SU-DHL-6 (cell line): ENCODE results near the gene FMC1.

Experiments used
- H2AFZ ChIP-seq: fragments of 200-600 bp; sonication (generic); 2 replicates; pipeline ENCODE4 v1.6.1; 2014; ENCODE audit warnings: low read depth, mild to moderate bottlenecking, moderate library complexity, mixed read lengths, antibody characterized with exemption, low read length; ENCODE audit not compliant: severe bottlenecking
- H3F3A ChIP-seq: fragments of 200-600 bp; shearing (Covaris generic); 2 replicates; pipeline ENCODE4 v1.6.0; 2016; ENCODE audit warnings: antibody characterized with exemption, mild to moderate bottlenecking; ENCODE audit not compliant: insufficient read depth
- H3K27ac ChIP-seq: fragments of 200-600 bp; sonication (generic); 2 replicates; pipeline ENCODE4 v1.5.1; 2016; ENCODE audit warnings: low read depth, mild to moderate bottlenecking, low read length, moderate library complexity, mixed read lengths
- H3K27me3 ChIP-seq: fragments of 200-600 bp; sonication (generic), shearing (Covaris generic); 2 replicates; pipeline ENCODE4 v1.6.0; 2014; ENCODE audit warnings: mild to moderate bottlenecking, low read length
- H3K36me3 ChIP-seq: fragments of 200-600 bp; sonication (generic); 2 replicates; pipeline ENCODE4 v1.6.1; 2014; ENCODE audit warnings: mild to moderate bottlenecking, low read length, mixed read lengths
- H3K4me2 ChIP-seq: fragments of 300-600, 200-600 bp; shearing (Covaris generic), sonication (generic); 2 replicates; pipeline ENCODE4 v1.6.0; 2014; ENCODE audit warnings: low read length, low read depth, mild to moderate bottlenecking; ENCODE audit not compliant: poor library complexity, severe bottlenecking
- H3K4me3 ChIP-seq: fragments of 200-600 bp; sonication (generic); 2 replicates; pipeline ENCODE4 v1.5.1; 2014; ENCODE audit warnings: antibody characterized with exemption, low read length, mild to moderate bottlenecking, mixed read lengths; ENCODE audit not compliant: insufficient read depth, poor library complexity, severe bottlenecking
- H3K79me2 ChIP-seq: fragments of 200-600 bp; sonication (generic); 2 replicates; pipeline ENCODE4 v1.6.1; 2014; ENCODE audit warnings: mild to moderate bottlenecking, low read length, moderate library complexity; ENCODE audit not compliant: insufficient read depth
- H3K9ac ChIP-seq: fragments of 200-600 bp; sonication (generic); 2 replicates; pipeline ENCODE4 v1.7.0; 2014; ENCODE audit warnings: mild to moderate bottlenecking, low read length
- H3K9me2 ChIP-seq: fragments of 200-600 bp; sonication (generic); replicated peaks from 2 replicates; pipeline ENCODE4 v1.6.1; 2014; ENCODE audit warnings: low read length; ENCODE audit not compliant: insufficient read depth
- H3K9me3 ChIP-seq: fragments of 200-600 bp; sonication (generic); 2 replicates; pipeline ENCODE4 v1.6.1; 2014; ENCODE audit warnings: low read length, mixed read lengths; ENCODE audit not compliant: insufficient read depth
- H4K20me1 ChIP-seq: fragments of 200-600 bp; sonication (generic); 2 replicates; pipeline ENCODE4 v1.6.1; 2014; ENCODE audit warnings: low read depth, mild to moderate bottlenecking, antibody characterized with exemption, low read length, moderate library complexity, mixed read lengths
- CTCF ChIP-seq: fragments of 200-600 bp; sonication (generic); IDR thresholded peaks from one replicate; pipeline ENCODE4 v1.5.1; 2017; ENCODE audit warnings: antibody characterized with exemption, mild to moderate bottlenecking, low read length, moderate library complexity; ENCODE audit not compliant: insufficient read depth, poor library complexity, severe bottlenecking
- EZH2phosphoT487 ChIP-seq: fragments of 200-600 bp; sonication (generic), shearing (Covaris generic); conservative IDR thresholded peaks from 2 replicates; pipeline ENCODE4 v1.6.1; 2018; ENCODE audit warnings: mild to moderate bottlenecking, antibody characterized with exemption, low read length, moderate library complexity, mixed read lengths

Gene FMC1

GRCh38 chr7:139384611-139385010 is 43.5 kb downstream of the FMC1 start:
- Histone ChIP-seq H3K36me3 (peaks cover 38% of the 10 kb centered on the region), H3F3A (peaks cover 5% of the 10 kb centered on the region; the same call in 1 of the 2 replicates)

GRCh38 chr7:139387594-139387993 is 46.5 kb downstream of the FMC1 start:
- Histone ChIP-seq H4K20me1 (peaks cover 29% of the 10 kb centered on the region), H2AFZ (no peak overlapping the region), H3F3A (no peaks in the 10 kb centered on the region), H3K27ac (no peak overlapping the region), H3K79me2 (peaks cover 84% of the 10 kb centered on the region), H3K36me3 (peaks cover 47% of the 10 kb centered on the region), H3K27me3 (no peaks in the 10 kb centered on the region), H3K4me3 (no peak overlapping the region), H3K9me2 (no peaks in the 10 kb centered on the region), H3K9me3 (no peaks in the 10 kb centered on the region), H3K4me2 (no peak overlapping the region), H3K9ac (no peak overlapping the region)
- no peak for TF ChIP-seq CTCF
- TF ChIP-seq EZH2phosphoT487 = no peak

More at GRCh38 chr7:139384611-139385010, 43.5 kb downstream of the FMC1 start:
- Histone ChIP-seq H3K4me2 (no peak overlapping the region), H3K9ac (no peak overlapping the region), H3K27me3 (no peaks in the 10 kb centered on the region), H3K27ac (no peak overlapping the region), H4K20me1 (peaks cover 27% of the 10 kb centered on the region), H3K79me2 (peaks cover 72% of the 10 kb centered on the region), H3K9me2 (no peaks in the 10 kb centered on the region), H3K4me3 (no peak overlapping the region), H3K9me3 (no peaks in the 10 kb centered on the region), H2AFZ (no peak overlapping the region)
- TF ChIP-seq EZH2phosphoT487 (no peak), CTCF (no peak)

- Histone ChIP-seq H3F3A (no peaks in the 10 kb centered on the region), H3K36me3 (peaks cover 45% of the 10 kb centered on the region), H3K27me3 (no peaks in the 10 kb centered on the region), H4K20me1 (peaks cover 28% of the 10 kb centered on the region), H3K9me2 (no peaks in the 10 kb centered on the region), H3K9ac (no peak overlapping the region), H3K27ac (no peak overlapping the region), H2AFZ (no peak overlapping the region), H3K4me3 (no peak overlapping the region), H3K4me2 (no peak overlapping the region), H3K79me2 (peaks cover 86% of the 10 kb centered on the region), H3K9me3 (no peaks in the 10 kb centered on the region)
- no peak for TF ChIP-seq CTCF
- no peak for TF ChIP-seq EZH2phosphoT487
Measured at GRCh38 chr7:139389091-139389490, 48.0 kb downstream of the FMC1 start.
